ENCODE data around the gene SPACDR.
A peak's percentile ranks its signal among the peaks of the same experiment; 100 is the strongest.

The SPACDR gene

DNA sequence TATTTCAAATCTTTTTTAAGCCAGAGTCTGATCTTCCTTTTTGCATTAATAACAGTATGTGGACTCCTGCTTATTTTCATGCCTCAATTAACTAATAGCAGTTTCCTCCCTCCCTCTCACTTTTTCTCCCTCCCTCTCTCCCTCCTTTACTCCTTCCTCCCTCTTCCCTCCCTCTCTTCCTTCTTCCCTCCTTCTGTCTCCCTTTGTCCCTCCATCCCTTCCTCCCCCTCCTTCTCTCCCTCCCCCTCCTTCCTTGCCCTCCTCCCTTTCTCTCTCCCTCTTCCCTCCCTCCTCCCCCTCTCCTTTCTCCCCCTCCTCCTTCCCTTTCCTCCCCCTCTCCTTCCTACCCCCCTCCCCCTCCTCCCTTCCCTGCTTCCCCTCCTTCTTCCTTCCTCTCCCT is 37.5 kb downstream of the SPACDR start:
- no peak for DNase-seq (ENCODE audit: low read depth)
- TF ChIP-seq, protein P1, sequence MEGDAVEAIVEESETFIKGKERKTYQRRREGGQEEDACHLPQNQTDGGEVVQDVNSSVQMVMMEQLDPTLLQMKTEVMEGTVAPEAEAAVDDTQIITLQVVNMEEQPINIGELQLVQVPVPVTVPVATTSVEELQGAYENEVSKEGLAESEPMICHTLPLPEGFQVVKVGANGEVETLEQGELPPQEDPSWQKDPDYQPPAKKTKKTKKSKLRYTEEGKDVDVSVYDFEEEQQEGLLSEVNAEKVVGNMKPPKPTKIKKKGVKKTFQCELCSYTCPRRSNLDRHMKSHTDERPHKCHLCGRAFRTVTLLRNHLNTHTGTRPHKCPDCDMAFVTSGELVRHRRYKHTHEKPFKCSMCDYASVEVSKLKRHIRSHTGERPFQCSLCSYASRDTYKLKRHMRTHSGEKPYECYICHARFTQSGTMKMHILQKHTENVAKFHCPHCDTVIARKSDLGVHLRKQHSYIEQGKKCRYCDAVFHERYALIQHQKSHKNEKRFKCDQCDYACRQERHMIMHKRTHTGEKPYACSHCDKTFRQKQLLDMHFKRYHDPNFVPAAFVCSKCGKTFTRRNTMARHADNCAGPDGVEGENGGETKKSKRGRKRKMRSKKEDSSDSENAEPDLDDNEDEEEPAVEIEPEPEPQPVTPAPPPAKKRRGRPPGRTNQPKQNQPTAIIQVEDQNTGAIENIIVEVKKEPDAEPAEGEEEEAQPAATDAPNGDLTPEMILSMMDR (IDR thresholded peaks at IDR 0.05; ENCODE audit: insufficient read depth, low read depth, low read length, missing control alignments) = no peak
- no peak overlapping the region for H3K4me3 ChIP-seq (ENCODE audit: low read length)

DNA sequence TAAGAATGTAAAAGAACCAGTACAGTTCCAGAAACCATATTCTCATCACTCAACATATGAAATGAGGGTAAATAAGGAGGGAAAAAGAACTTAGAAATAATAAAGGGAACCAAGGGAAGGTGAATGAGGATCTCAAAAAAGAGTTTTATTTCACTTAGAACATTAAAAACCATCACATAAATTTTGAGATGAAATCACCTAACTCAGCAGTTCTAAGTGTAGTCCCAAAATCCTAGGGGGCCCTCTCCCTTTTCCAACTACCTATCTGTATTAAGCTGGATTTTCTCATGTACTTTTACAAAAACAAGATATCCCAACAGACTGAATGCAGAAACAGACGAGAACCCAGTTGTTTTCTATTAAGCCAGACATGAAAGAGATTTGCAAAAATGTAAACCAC is 38.7 kb downstream of the SPACDR start:
- TF ChIP-seq, protein P1 (IDR thresholded peaks at IDR 0.05; ENCODE audit: insufficient read depth, low read depth, low read length, missing control alignments) = no peak
- DNase-seq (ENCODE audit: low read depth) = no peak

DNA sequence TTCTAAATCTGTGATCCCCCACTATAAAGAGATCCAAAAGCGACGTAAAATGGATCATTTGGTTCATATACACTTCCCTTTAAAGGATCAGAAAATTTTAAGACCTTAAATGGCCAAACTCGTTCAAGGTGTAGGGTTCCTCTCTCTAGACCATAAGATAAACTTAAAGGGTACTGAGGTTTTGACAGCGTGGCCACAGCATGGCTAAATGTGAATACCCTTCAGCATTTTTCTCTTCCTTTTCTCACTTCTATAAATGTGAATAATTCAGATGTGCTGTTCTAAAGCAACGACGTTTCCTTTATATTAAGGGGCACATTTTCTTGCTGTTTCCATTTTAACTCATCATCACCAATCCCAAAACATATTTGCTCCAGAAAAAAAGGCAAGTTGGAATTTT is 40.7 kb downstream of the SPACDR start:
- H3K4me3 ChIP-seq (ENCODE audit: low read length) = no peak overlapping the region
- TF ChIP-seq, protein P1 (IDR thresholded peaks at IDR 0.05; ENCODE audit: insufficient read depth, low read depth, low read length, missing control alignments) = no peak
- no peak for DNase-seq (ENCODE audit: low read depth)

More for the DNA sequence above, 38.7 kb downstream of the SPACDR start:
- H3K4me3 ChIP-seq (ENCODE audit: low read length) = no peak overlapping the region

DNA sequence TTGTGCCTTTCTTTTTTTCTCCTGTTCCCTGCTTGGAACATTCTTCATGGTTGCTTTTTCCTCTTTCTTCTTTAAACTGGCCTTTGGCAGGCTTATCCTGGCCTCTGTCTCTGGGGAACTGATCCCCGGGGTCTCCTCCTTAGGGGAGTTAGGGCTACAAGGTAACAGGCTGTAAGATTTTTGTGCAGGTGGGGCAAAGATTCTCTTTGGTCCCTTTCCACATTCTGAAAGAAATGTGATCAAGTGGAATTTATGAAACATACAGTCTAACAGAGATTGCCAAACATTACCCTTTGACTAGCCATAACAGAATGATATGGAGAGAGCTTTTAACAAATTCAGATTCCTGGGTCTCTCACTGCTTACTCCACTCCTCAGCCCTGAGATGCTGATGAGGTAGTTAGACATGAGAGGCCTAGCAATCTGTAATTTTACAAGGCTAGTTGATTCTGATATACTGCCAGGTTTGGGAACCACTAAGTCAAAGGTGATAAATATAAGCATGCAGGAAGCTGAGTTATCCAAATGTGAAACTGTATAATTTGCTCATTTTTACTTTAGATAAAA is 44.3 kb downstream of the SPACDR start:
- no peak for DNase-seq (ENCODE audit: low read depth)
- TF ChIP-seq, protein P1 (IDR thresholded peaks at IDR 0.05; ENCODE audit: insufficient read depth, low read depth, low read length, missing control alignments) = no peak
- H3K4me3 ChIP-seq (ENCODE audit: low read length) = no peak overlapping the region

DNA sequence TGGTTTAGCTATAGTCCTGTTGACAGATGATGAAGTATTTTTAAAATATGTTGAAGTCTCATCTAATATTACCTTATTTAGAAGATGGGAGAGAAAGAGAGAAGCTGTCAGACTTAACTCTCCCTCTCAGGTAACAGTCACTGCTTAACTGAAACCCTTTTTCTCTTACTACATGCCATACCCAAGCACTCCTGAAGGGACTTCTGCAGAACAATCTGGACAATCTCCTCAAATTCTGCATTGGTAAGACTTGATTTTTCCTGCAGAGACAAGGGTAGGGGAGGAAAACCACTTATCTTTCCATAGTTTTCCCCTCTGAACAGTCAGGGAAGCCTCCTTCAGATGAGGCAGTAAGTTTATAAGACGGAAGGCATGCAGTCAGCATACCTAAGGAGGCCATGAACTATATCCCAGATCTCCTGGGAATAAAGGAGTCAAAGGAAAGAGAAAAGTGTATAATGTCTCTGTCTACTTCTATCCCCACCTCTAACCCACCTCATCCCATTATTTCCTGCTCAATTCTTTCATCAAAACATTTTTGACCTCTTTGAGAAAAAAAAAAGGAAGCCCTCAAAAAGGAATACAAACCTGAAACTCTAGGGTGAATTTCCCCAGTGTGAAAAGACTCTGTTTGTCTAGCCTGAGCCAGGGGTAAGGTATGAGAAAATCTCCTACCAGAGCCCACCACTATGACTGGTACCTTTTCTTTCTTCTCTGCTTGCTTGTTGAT is 45.0 kb downstream of the SPACDR start:
- H3K4me3 ChIP-seq (ENCODE audit: low read length) = no peak overlapping the region
- DNase-seq (ENCODE audit: low read depth) = no peak
- TF ChIP-seq, protein P1 (IDR thresholded peaks at IDR 0.05; ENCODE audit: insufficient read depth, low read depth, low read length, missing control alignments) = peak; percentile 7

DNA sequence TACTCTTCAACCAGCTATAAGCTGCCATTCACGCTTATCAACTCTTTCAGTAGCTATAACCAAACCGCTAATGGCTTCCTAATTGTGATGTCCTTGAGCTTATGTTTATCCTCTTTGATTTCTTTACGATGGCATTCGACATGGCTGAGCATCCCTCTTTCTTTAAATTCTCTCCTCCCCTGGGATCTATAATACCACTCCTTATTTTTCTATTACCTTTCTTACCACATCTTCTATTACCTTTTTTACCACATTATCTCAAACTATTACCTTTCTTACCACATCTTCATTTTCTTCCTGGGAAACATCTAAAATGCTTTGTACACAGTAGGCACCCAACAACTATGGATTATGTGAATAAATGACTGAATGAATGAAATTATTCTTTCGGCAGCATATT is 48.6 kb downstream of the SPACDR start:
- H3K4me3 ChIP-seq (ENCODE audit: low read length) = no peak overlapping the region
- TF ChIP-seq, protein P1 (IDR thresholded peaks at IDR 0.05; ENCODE audit: insufficient read depth, low read depth, low read length, missing control alignments) = no peak
- no peak for DNase-seq (ENCODE audit: low read depth)

DNA sequence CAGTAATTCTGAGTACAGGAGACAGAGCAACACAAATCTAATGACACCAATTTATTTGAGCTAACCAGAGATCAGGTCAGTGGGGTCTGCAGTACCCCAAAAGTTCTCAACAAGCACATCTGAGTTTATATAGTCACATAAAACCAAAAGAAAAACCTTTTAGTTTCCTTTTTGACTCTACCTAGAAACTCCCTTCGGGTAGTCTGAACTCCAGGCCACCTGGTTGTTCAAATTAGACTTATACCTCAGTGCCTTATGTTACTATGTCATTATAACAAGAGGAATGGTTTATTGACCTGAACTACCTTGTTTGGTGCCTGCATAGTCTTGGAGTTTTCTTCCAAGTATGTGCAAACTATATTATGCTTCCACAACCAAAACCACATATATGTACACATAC is 50.2 kb downstream of the SPACDR start:
- DNase-seq (ENCODE audit: low read depth) = no peak
- TF ChIP-seq, protein P1 (IDR thresholded peaks at IDR 0.05; ENCODE audit: insufficient read depth, low read depth, low read length, missing control alignments) = no peak
- H3K4me3 ChIP-seq (ENCODE audit: low read length) = no peak overlapping the region

All from epithelial cell of esophagus (primary cell).